GM12801 (cell line): ENCODE data around the gene KATNAL1.

Source experiments
- TF ChIP-seq, protein P1 (sequence below): IDR thresholded peaks from one replicate; pipeline ENCODE4 v1.5.1; 2011; ENCODE audit warnings: control low read depth; ENCODE audit not compliant: insufficient read length; ENCODE audit errors: extremely low read depth

KATNAL1 gene

DNA sequence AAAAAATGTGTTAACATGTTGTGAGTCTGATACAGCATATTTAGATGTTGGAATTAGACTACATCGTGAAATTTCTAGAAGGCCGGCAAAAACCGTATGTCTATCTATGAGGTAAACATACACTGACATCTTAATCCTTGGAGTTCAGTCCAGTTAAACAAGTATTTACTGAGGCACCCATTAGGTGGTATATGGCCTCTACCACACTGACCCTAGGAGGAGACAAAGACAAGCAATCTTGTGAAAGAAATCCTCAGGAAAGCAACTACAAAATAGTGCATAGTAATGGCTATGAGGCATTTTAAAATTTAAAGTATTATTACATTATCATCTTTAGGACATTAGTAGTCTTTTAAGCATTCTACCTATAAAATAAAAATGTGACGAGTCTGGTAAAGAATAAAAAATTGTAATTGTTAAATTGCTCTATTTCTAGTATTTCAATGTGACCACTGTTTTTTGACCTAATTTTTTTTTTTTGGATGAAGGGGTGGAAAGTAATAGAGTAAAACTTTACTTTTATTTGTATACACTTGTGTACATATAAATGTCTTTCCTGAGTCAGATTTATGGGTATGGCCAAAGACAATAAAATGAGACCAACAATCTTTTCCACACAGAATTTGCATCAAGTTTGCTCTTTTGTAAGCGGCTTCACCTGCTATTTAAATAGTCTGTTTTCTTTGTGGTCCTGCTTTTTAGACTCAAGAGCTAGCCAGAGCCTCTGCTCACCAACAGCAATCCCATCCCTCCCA lies 50.5 kb downstream of the KATNAL1 start:
- TF ChIP-seq, protein P1, sequence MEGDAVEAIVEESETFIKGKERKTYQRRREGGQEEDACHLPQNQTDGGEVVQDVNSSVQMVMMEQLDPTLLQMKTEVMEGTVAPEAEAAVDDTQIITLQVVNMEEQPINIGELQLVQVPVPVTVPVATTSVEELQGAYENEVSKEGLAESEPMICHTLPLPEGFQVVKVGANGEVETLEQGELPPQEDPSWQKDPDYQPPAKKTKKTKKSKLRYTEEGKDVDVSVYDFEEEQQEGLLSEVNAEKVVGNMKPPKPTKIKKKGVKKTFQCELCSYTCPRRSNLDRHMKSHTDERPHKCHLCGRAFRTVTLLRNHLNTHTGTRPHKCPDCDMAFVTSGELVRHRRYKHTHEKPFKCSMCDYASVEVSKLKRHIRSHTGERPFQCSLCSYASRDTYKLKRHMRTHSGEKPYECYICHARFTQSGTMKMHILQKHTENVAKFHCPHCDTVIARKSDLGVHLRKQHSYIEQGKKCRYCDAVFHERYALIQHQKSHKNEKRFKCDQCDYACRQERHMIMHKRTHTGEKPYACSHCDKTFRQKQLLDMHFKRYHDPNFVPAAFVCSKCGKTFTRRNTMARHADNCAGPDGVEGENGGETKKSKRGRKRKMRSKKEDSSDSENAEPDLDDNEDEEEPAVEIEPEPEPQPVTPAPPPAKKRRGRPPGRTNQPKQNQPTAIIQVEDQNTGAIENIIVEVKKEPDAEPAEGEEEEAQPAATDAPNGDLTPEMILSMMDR: no peak

DNA sequence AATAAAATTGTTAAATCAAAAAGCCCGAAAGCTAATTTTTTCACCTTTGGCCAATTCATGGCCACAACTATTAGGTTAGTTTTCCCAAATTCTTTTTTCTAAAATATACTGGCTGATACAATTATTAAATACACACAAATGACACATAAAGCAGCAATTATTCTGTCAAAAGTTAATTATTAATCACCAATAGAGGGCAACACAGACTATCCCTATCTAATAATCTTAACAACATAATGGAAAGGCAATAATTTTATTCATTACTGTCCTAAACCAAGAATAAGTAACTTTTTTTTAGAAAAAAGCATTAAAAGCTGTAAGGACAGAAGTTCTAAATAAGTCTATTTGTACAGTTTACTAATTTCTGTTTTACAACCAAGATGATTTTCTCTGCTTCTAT lies 51.7 kb downstream of the KATNAL1 start:
- TF ChIP-seq, protein P1: no peak

DNA sequence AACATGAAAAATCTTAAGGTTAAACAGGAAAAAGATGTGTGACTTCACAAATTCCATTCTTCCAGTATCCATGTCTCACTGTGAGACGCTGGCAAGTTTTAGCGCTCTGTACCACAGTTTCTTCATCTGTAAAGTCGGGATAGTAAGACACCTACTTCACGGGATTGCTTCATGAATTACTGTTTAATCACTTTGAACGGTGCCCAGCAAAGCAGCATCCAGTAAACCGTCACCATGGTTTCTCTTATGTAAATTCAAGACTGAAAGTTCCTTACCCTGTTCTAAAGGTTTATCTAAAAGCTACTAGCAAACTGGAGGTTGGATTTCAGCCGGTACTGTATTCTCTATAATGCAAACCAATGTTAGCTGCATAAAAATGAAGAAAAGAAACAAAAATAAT lies 53.5 kb downstream of the KATNAL1 start:
- TF ChIP-seq, protein P1: no peak

DNA sequence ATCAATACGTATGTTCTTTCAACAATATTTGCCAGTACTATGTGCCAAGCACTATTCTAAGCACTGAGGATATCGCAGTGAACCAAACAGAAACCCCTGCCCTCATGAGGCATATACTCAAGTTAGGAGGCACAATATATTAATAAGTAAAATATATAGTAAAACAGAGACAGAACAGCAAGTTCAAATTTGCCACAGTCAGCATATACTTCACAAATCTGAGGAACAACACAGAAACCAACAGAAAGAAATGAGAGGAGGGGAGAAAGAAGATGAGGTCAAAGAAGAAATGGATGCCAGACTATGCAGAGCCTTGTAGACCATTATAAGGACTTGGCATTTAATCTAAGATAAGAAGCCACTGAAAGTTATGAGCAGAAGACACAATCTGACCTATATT lies 59.9 kb downstream of the KATNAL1 start:
- TF ChIP-seq, protein P1: no peak

DNA sequence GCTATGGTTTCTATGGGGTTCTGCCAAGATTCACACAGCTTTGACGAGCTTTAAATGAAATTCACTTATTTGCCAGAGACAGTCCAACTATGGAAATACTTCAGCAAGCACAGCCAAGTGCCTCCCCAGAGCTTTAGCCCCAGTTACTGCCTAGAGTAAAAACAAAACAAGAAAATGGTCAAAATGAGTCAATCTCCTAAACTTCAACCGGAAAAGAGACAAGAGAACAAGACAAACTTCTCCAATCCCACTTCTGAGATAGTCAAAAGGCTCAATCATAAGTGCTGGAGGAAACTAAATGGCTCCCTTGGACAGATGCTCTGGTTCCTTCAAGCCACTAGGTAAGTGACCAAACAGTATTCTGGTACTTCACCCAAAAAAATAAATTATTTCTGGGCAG lies 65.8 kb downstream of the KATNAL1 start:
- TF ChIP-seq, protein P1: no peak

DNA sequence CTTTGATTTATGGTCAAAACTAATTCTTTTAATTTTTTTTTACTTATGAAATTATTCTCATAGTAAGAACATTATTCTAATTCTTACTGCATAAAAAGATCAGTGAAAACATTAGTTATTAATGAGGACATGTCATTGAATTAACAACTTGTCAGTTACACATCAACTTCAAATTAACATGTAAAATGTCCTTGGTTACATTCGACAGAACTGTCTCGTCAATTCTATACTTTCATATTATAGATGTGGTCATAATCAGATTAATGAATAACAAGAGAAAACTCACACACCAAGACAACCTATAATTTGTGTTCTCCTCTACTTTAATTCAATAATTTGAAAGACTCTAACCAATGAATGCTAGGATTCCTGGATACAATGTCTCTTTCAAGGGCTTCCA lies 66.7 kb downstream of the KATNAL1 start:
- TF ChIP-seq, protein P1: no peak

DNA sequence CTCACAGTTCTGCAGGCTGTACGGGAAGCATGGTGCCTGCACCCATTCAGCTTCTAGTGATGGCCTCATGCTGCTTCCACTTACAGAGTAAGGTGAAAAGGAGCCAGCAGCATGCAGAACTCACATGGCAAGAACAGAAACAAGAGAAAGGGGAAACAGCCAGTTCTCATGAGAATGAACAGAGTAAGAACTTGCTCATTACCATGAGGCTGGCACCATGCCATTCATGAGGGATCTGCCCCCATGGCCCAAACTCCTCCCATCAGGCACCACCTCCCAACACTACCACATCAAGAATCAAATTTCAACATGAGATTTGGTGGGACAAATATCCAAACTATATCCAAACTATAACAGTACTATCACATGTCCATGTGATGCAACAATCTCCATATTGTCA lies 72.1 kb downstream of the KATNAL1 start:
- TF ChIP-seq, protein P1: no peak
